8988T (cell line): ENCODE results near the gene NCAPD2.
"Not testable (repeated sequence)": the region's sequence is repeated elsewhere in the genome, so short reads cannot be mapped to it uniquely, and the experiment has no call there.

Experiments used
- DNase-seq: peaks from one replicate; pipeline ENCODE4 v3.0.0; 2011

Gene NCAPD2

GRCh38 chr12:6552140-6552551 is 58.2 kb downstream of the NCAPD2 start:
- DNase-seq = no peak

GRCh38 chr12:6553051-6553868 is 59.4 kb downstream of the NCAPD2 start:
- no peak for DNase-seq

GRCh38 chr12:6554168-6555017 is 60.5 kb downstream of the NCAPD2 start:
- DNase-seq = peak; percentile 92

GRCh38 chr12:6555018-6555691 is 61.3 kb downstream of the NCAPD2 start:
- no peak for DNase-seq

GRCh38 chr12:6556496-6556817 is 62.6 kb downstream of the NCAPD2 start:
- not testable (repeated sequence) for DNase-seq

- DNase-seq = no peak
Observed at GRCh38 chr12:6556857-6557256, 63.0 kb downstream of the NCAPD2 start.

- DNase-seq = not testable (repeated sequence)
Observed at GRCh38 chr12:6558014-6558760, 64.3 kb downstream of the NCAPD2 start.

- DNase-seq = no peak
Observed at GRCh38 chr12:6559500-6559899, 65.6 kb downstream of the NCAPD2 start.

GRCh38 chr12:6560501-6561205 is 66.8 kb downstream of the NCAPD2 start:
- no peak for DNase-seq

- no peak for DNase-seq
Observed at GRCh38 chr12:6562881-6563280, 69.0 kb downstream of the NCAPD2 start.

GRCh38 chr12:6563448-6564050 is 69.6 kb downstream of the NCAPD2 start:
- DNase-seq = no peak

- DNase-seq = no peak
Observed at GRCh38 chr12:6567112-6567670, 73.3 kb downstream of the NCAPD2 start.

GRCh38 chr12:6569312-6569711 is 75.4 kb downstream of the NCAPD2 start:
- no peak for DNase-seq

GRCh38 chr12:6569786-6570185 is 75.9 kb downstream of the NCAPD2 start:
- no peak for DNase-seq

GRCh38 chr12:6570264-6570887 is 76.5 kb downstream of the NCAPD2 start:
- no peak for DNase-seq

- DNase-seq = no peak
Observed at GRCh38 chr12:6573001-6573400, 79.1 kb downstream of the NCAPD2 start.

- DNase-seq = no peak
Observed at GRCh38 chr12:6574576-6575295, 80.8 kb downstream of the NCAPD2 start.

GRCh38 chr12:6575648-6576047 is 81.7 kb downstream of the NCAPD2 start:
- DNase-seq = no peak
